ENCODE measurements around the gene PLXNA2. TPM values are rescaled to one million over a fixed set of nuclear protein-coding genes. Genes with fewer than 3 reads are reported as not detected.

PLXNA2 gene
- total and polyA plus RNA-seq, 2 donors (not counting 1 experiment from before 2014, with no cell fraction given): 0.31 to 1.2 TPM

DNA sequence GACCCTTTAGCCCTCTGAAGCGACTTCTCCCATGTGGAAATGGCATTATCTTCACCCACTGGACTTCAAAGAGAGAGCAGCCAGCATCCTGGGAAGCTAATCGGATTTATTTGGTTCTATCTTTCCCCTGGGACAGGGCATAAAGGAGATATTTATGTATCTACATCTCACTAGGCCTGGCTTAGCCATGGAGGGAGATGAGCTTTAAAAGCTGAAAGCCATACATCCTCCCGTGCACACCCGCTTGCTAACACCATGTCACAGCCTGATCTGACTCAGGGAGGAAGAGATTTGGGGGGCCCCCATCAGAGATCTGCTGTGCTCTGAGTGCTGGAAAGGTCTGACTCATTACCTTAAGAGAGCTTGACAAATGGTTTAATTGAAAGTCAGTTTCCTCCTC is 155.9 kb downstream of the PLXNA2 start:
- ChIA-PET POLR2A (no interaction called here), CTCF (interaction anchor here (1.0 kb wide), 1 partner anchor 66 kb away, joined by 3 read pairs; no protein-coding TSS in a partner anchor)
- no peak overlapping the region for H3K27ac Mint-ChIP-seq

More for the DNA sequence above, 155.9 kb downstream of the PLXNA2 start:
- H3K4me1 ChIP-seq (ENCODE audit: control insufficient read depth in 2 of 2, insufficient read depth in 2 of 2, low read length in 2 of 2): peaks cover 8 to 13% of the 10 kb centered on the region in 2 donors
- H3K79me2 ChIP-seq (ENCODE audit: control insufficient read depth, insufficient read depth, low read length): no peaks in the 10 kb centered on the region
- no peaks in the 10 kb centered on the region for H3K9me3 Mint-ChIP-seq (ENCODE audit: insufficient read depth)
- 93% methylated on average over 3 of the region's 4 CpGs for WGBS (ENCODE audit: insufficient coverage)
- ATAC-seq (ENCODE audit: low read depth) (no peak), DNase-seq (no peak)
- no peak overlapping the region for H2AFZ ChIP-seq (ENCODE audit: insufficient read depth, low read depth, low read length, poor library complexity, severe bottlenecking)
- H3K4me3 ChIP-seq (ENCODE audit: control extremely low read depth in 1 of 5, extremely low read depth in 1 of 5, insufficient read depth in 1 of 5, low read depth in 2 of 5, low read length in 4 of 5): no peak overlapping the region
- no peak overlapping the region for H3K4me2 ChIP-seq (replicated peaks; ENCODE audit: low read depth, low read length, poor library complexity, severe bottlenecking)
- H3K9ac ChIP-seq (ENCODE audit: low read length): no peak overlapping the region
- intact Hi-C loops (cut with micrococcal nuclease): no loop called here
- no peaks in the 10 kb centered on the region for H4K20me1 ChIP-seq (ENCODE audit: control insufficient read depth, insufficient read depth, low read length, poor library complexity, severe bottlenecking)
- no peaks in the 10 kb centered on the region for H3K36me3 ChIP-seq (replicated peaks in 1 of 2; ENCODE audit: control extremely low read depth in 1 of 2, control insufficient read depth in 1 of 2, extremely low read depth in 1 of 2, insufficient read depth in 2 of 2, low read length in 1 of 2)
- H3K4me3 Mint-ChIP-seq: no peak overlapping the region
- no peak for TF ChIP-seq EZH2 (IDR thresholded peaks at IDR 0.05; ENCODE audit: borderline replicate concordance, insufficient read depth, low read depth, low read length, poor library complexity, severe bottlenecking)
- TF ChIP-seq, protein P1, sequence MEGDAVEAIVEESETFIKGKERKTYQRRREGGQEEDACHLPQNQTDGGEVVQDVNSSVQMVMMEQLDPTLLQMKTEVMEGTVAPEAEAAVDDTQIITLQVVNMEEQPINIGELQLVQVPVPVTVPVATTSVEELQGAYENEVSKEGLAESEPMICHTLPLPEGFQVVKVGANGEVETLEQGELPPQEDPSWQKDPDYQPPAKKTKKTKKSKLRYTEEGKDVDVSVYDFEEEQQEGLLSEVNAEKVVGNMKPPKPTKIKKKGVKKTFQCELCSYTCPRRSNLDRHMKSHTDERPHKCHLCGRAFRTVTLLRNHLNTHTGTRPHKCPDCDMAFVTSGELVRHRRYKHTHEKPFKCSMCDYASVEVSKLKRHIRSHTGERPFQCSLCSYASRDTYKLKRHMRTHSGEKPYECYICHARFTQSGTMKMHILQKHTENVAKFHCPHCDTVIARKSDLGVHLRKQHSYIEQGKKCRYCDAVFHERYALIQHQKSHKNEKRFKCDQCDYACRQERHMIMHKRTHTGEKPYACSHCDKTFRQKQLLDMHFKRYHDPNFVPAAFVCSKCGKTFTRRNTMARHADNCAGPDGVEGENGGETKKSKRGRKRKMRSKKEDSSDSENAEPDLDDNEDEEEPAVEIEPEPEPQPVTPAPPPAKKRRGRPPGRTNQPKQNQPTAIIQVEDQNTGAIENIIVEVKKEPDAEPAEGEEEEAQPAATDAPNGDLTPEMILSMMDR (IDR thresholded peaks at IDR 0.05): no peak
- no peaks in the 10 kb centered on the region for H3K27me3 ChIP-seq (replicated peaks in 1 of 4; ENCODE audit: control extremely low read depth in 1 of 4, control insufficient read depth in 3 of 4, insufficient read depth in 4 of 4, low read length in 3 of 4)
- H3K9me3 ChIP-seq (ENCODE audit: control extremely low read depth in 1 of 3, control insufficient read depth in 2 of 3, insufficient read depth in 1 of 3, low read length in 2 of 3): no peaks in the 10 kb centered on the region
- no peak overlapping the region for H3K27ac ChIP-seq (ENCODE audit: low read length in 2 of 2)
- no peaks in the 10 kb centered on the region for H3K27me3 Mint-ChIP-seq
- peaks cover 13% of the 10 kb centered on the region for H3K4me1 Mint-ChIP-seq
